Caco-2 (cell line): ENCODE data around the gene PDGFA. TPM values are rescaled to one million over a fixed set of nuclear protein-coding genes. Genes with fewer than 3 reads are reported as not detected.
A peak's percentile ranks its signal among the peaks of the same experiment; 100 is the strongest.

Source experiments
- BruUV-seq: library from RNA; stranded (reverse); fragments of 400-500 nt; replicated peaks from 2 replicates; lab custom pipeline; 2021; lab: Mats Ljungman, UMichigan
- CTCF ChIA-PET: fragments of 300-600 bp; sonication (Branson Sonifier 250); formaldehyde crosslinking; loops from one replicate; lab custom pipeline; 2022; ENCODE audit warnings: antibody characterized with exemption; lab: Charles Lee
- POLR2A ChIA-PET: fragments of 300-600 bp; sonication (Branson Sonifier 250); formaldehyde crosslinking; loops from one replicate; lab custom pipeline; 2022; ENCODE audit warnings: antibody characterized with exemption; lab: Charles Lee
- DNase-seq, 2 experiments: peaks; one replicate each; pipeline versions ENCODE4 v3.0.0 to v3.0.0-alpha.2; 2020 to 2022
- H3K27me3 ChIP-seq: replicated peaks from 2 replicates; pipeline ENCODE4 v1.6.0; 2011; ENCODE audit warnings: low read length; ENCODE audit not compliant: control insufficient read depth, insufficient read depth
- H3K36me3 ChIP-seq: 2 replicates; pipeline ENCODE4 v1.5.1; 2011; ENCODE audit warnings: low read length; ENCODE audit not compliant: control insufficient read depth, insufficient read depth
- H3K4me1 ChIP-seq: fragments of 250-450 bp; sonication (Bioruptor Pico); 2 replicates; pipeline ENCODE4 v1.5.1; 2020; ENCODE audit warnings: mild to moderate bottlenecking
- H3K4me3 ChIP-seq: 2 replicates; pipeline ENCODE4 v1.5.1; 2011; ENCODE audit warnings: low read depth, mild to moderate bottlenecking, control low read depth, low read length
- H3K9me3 ChIP-seq: fragments of 250-450 bp; sonication (Bioruptor Pico); 2 replicates; pipeline ENCODE4 v1.5.1; 2020; ENCODE audit warnings: mild to moderate bottlenecking, moderate library complexity
- H3K27ac Mint-ChIP-seq: one replicate; pipeline ENCODE4 v1.8.0; 2022; ENCODE audit warnings: mixed read lengths; ENCODE audit not compliant: unreplicated experiment
- H3K27me3 Mint-ChIP-seq: one replicate; pipeline ENCODE4 v1.8.0; 2022; ENCODE audit warnings: mixed read lengths; ENCODE audit not compliant: insufficient read depth, unreplicated experiment
- H3K36me3 Mint-ChIP-seq: one replicate; pipeline ENCODE4 v1.8.0; 2022; ENCODE audit warnings: mild to moderate bottlenecking, mixed read lengths; ENCODE audit not compliant: insufficient read depth, unreplicated experiment
- H3K4me1 Mint-ChIP-seq: one replicate; pipeline ENCODE4 v1.8.0; 2022; ENCODE audit warnings: low read depth, mixed read lengths; ENCODE audit not compliant: unreplicated experiment
- H3K4me3 Mint-ChIP-seq: one replicate; pipeline ENCODE4 v1.8.0; 2022; ENCODE audit warnings: mild to moderate bottlenecking, moderate library complexity, mixed read lengths; ENCODE audit not compliant: unreplicated experiment
- H3K9me3 Mint-ChIP-seq: one replicate; pipeline ENCODE4 v1.8.0; 2022; ENCODE audit warnings: mixed read lengths; ENCODE audit not compliant: unreplicated experiment
- CTCF ChIP-seq, 2 experiments: fragments of 200-600 bp in 1 of 2; IDR thresholded peaks; 1 replicate in 1 of 2; 2 replicates in 1 of 2; pipeline versions ENCODE4 v1.5.1 to v1.8.0; 2011 to 2022; ENCODE audit warnings: antibody characterized with exemption in 1 of 2, control low read depth in 1 of 2, inconsistent platforms in 1 of 2, low read depth in 1 of 2, low read length in 1 of 2, mild to moderate bottlenecking in 1 of 2, moderate library complexity in 1 of 2; ENCODE audit not compliant: insufficient read depth in 1 of 2, severe bottlenecking in 1 of 2, unreplicated experiment in 1 of 2
- intact Hi-C: fragments of 100-400 bp; cut with micrococcal nuclease; formaldehyde crosslinking; loops from one replicate; pipeline ENCODE4 v1.10.0; 2022; ENCODE audit not compliant: unreplicated experiment
- total RNA-seq: library from RNA; stranded (reverse); gene quantifications from 2 replicates; pipeline ENCODE4 v1.2.3, GENCODE V29; 2022

The PDGFA gene
- total RNA-seq, 1 experiment from 2014 or later = 78.5 TPM

DNA sequence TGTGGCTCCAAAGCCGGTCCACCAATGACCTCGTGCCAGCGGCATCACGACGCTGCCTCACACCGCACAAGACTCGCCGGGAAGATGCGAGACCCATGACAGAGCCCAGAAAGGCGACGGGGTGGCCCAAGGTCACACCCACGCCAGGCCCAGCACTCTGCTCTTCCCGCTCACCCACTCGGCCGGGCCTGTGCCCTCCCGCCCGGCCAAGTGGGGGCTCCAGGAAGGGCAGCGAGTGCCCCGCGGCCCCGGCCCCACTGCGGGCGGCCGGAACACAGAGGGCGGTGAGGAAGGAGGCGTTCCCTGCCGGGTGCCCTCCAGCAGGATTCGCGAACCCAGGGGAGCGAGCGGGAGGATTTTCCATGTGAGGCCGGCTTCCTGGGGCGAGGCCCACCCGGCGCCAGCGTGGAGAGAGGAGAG lies 56.3 kb downstream of the PDGFA start:
- H3K27me3 ChIP-seq = no peaks in the 10 kb centered on the region
- H3K9me3 Mint-ChIP-seq = peaks cover 10% of the 10 kb centered on the region
- CTCF ChIA-PET = no interaction called here

DNA sequence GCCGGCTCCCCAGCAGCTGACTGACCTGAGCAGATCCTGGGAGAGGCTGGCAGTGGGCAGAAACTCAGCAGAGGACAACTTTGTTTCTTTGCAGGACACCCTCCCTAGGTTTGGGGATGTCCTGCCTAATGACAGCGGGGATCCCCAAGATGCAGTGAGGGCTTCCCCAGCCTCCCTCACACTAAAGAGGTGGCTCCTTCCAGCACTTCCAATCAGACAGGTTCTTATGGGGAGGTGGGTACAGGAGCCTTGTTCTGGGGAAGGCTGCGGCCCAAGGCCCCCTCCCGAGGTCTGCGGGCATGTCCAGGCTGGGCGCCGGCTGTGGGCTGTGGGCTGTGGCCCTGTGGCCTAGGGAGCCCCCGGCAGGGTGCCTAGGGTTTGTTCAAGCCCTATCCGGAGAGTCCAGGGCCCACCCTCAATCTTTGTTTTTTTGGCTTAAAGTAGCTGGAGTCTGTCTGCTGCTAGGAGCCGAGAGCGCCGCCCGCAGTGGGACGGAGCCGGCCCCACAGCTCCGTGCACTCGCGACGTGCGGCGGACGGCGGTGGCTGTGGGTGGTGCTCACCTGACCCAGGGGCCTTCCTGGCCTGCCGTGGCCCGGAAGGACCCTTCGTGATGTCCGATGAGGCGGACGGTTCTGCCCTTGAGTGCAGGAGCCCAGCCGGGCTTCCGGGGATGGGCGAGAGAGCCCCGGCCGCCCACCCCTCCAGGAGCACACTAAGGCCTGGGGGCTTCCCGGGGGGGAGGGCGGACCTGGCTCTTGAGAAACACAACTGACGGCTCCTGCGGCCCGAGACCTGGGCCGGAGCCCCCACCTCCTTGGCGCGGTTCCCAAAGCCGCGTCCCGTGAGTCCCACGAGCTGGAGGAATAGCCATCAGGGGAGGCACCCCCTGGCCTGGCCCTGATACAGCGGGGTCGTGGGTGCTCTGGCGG lies 57.2 kb downstream of the PDGFA start:
- BruUV-seq = no TSS peak
- Histone ChIP-seq H3K4me1 (peaks cover 17% of the 10 kb centered on the region), H3K9me3 (no peaks in the 10 kb centered on the region), H3K4me3 (no peak overlapping the region), H3K27me3 (no peaks in the 10 kb centered on the region), H3K36me3 (no peaks in the 10 kb centered on the region)
- no peak overlapping the region for H3K4me3 Mint-ChIP-seq
- POLR2A ChIA-PET = no interaction called here
- CTCF ChIA-PET = no interaction called here
- H3K36me3 Mint-ChIP-seq = peaks cover 6% of the 10 kb centered on the region
- peaks cover under 1% of the 10 kb centered on the region for H3K9me3 Mint-ChIP-seq
- intact Hi-C loops = no loop called here
- TF ChIP-seq CTCF (IDR thresholded peaks at IDR 0.05; ENCODE audit: insufficient read depth in 1 of 2, low read depth in 1 of 2, low read length in 1 of 2, severe bottlenecking in 1 of 2, unreplicated experiment in 1 of 2) = no peak
- DNase-seq = no peak
- H3K27me3 Mint-ChIP-seq = no peaks in the 10 kb centered on the region
- no peak overlapping the region for H3K27ac Mint-ChIP-seq
- H3K4me1 Mint-ChIP-seq = no peaks in the 10 kb centered on the region

More for the DNA sequence above, 56.3 kb downstream of the PDGFA start:
- intact Hi-C loops = no loop called here
- Histone ChIP-seq H3K4me3 (no peak overlapping the region), H3K9me3 (no peaks in the 10 kb centered on the region), H3K4me1 (peaks cover 17% of the 10 kb centered on the region), H3K36me3 (no peaks in the 10 kb centered on the region)
- H3K4me3 Mint-ChIP-seq = no peak overlapping the region
- no peaks in the 10 kb centered on the region for H3K27me3 Mint-ChIP-seq
- no TSS peak for BruUV-seq
- TF ChIP-seq CTCF (IDR thresholded peaks at IDR 0.05; ENCODE audit: insufficient read depth in 1 of 2, low read depth in 1 of 2, low read length in 1 of 2, severe bottlenecking in 1 of 2, unreplicated experiment in 1 of 2) = no peak
- H3K27ac Mint-ChIP-seq = no peak overlapping the region
- peaks cover 6% of the 10 kb centered on the region for H3K36me3 Mint-ChIP-seq
- POLR2A ChIA-PET = no interaction called here
- peak in 1 of 2 experiments; percentile 6 for DNase-seq
- no peaks in the 10 kb centered on the region for H3K4me1 Mint-ChIP-seq

DNA sequence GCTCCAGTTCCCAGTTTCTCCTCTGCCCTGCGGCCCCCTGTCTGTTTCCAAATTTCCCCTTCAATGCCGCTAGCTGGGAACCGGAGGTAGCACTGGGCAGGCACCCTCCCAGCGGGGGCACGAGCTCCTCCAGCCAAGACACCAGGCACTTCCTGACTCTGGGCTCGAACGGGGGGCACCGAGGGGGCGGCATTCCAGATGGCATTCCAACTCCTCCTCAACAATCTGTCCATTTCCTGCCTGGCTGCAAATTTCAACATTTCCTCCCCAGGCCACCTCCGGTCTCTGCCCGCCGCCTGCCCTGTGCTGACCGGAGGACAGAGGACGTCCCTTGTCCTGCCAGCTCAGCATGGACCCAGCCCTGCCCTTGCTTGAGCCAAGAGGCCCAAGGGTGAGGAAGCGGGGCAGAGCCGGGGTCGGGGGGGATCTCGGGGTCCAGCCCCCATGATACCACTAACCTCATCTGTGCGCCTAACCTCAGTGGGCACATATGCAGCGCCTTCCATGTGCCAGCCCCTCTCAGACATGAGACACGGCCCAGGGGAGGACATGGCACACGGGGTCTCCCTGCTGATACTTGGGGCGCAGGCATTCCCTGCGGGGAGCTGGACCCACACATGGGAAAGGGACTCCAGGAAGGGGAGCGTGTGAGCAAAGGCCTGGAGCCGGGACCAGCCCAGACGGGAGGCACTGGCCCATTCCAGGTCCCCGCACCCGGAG lies 58.0 kb downstream of the PDGFA start:
- Mint-ChIP-seq H3K9me3 (no peaks in the 10 kb centered on the region), H3K4me3 (no peak overlapping the region), H3K27me3 (no peaks in the 10 kb centered on the region), H3K4me1 (no peaks in the 10 kb centered on the region), H3K36me3 (no peaks in the 10 kb centered on the region), H3K27ac (no peak overlapping the region)
- no TSS peak for BruUV-seq
- CTCF ChIA-PET = no interaction called here
- Histone ChIP-seq H3K9me3 (no peaks in the 10 kb centered on the region), H3K4me3 (no peak overlapping the region), H3K4me1 (peaks cover 17% of the 10 kb centered on the region), H3K27me3 (no peaks in the 10 kb centered on the region), H3K36me3 (no peaks in the 10 kb centered on the region)
- POLR2A ChIA-PET = no interaction called here
- intact Hi-C loops = no loop called here
- TF ChIP-seq CTCF (IDR thresholded peaks at IDR 0.05; ENCODE audit: insufficient read depth in 1 of 2, low read depth in 1 of 2, low read length in 1 of 2, severe bottlenecking in 1 of 2, unreplicated experiment in 1 of 2) = no peak
- no peak for DNase-seq
